ENCODE data around the gene SETD3.

DNA sequence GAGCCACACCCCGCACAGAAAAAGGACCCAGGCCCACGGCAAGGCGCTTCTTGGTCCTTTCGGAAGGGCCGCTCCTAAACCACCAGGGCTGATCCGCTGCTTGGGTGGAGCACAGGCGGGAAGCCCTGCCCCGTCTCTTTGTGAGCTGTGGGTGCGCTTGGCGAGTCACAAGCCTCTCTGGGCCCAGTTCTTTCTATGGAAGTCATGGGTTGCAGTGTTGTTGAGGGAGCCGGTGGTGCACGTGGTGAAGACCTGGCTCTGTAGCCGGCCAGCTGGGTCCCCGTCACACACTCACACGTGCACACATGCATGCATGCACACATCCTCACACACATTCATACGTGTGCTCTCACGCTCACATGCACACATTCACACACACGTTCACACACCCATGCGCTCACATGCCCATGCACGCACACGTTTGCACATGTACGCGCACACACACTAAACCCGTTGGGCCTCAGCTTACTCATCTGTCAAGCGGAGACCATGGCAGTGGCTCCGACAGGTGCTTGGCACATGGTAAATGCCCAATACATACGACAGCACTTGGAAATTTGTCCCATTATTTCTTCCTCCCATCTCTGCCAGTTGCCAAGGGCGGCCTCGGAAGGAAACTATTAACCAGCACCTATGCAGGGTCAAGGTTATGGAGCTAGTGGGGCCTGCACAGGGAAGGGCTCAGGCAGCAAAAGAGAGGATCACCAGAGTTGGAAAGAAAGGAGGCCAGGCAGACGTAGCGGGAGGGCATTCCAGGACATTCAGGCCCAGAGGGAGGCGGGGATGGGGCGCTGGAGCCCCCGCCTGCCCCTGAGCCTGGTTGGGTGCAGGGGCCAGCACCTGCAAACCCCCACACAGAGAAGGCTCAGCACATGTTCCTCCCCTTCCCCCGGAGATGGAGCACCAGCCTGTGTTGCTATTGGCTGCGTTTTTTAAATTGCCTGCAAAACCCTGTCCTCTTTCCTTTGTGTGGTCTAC is 96.9 kb downstream of the SETD3 start:
- no peak for TF ChIP-seq GATA3 (IDR thresholded peaks at IDR 0.05; ENCODE audit: low read depth, low read length)
- no peak for TF ChIP-seq GATA2 (IDR thresholded peaks at IDR 0.05; ENCODE audit: low read depth, low read length)

All from SH-SY5Y (cell line).